Panc1 (cell line): ENCODE measurements around the gene SLC12A5. TPM values are rescaled to one million over a fixed set of nuclear protein-coding genes. Genes with fewer than 3 reads are reported as not detected.

Experiments used
- ATAC-seq: fragments of 200-7000 bp; cut with Tn5 transposase; 2 replicates; pipeline ENCODE4 v1.9.1; 2020; ENCODE audit warnings: mild to moderate bottlenecking, moderate library complexity
- BruUV-seq: library from RNA; stranded (reverse); fragments of 400-500 nt; replicated peaks from 2 replicates; lab custom pipeline; 2021; lab: Mats Ljungman, UMichigan
- CTCF ChIA-PET: fragments of 300-600 bp; sonication (Branson Sonifier 250); formaldehyde crosslinking; loops from one replicate; lab custom pipeline; 2022; ENCODE audit warnings: antibody characterized with exemption; lab: Charles Lee
- POLR2A ChIA-PET: fragments of 300-600 bp; sonication (Branson Sonifier 250); formaldehyde crosslinking; loops from one replicate; lab custom pipeline; 2022; ENCODE audit warnings: antibody characterized with exemption; lab: Charles Lee
- DNase-seq: peaks from one replicate; pipeline ENCODE4 v3.0.0-alpha.2; 2010; ENCODE audit warnings: low read depth, low spot score
- H3K27ac ChIP-seq: 2 replicates; pipeline ENCODE4 v1.5.1; 2011; ENCODE audit warnings: mild to moderate bottlenecking, low read length, inconsistent platforms
- H3K27me3 ChIP-seq: fragments of 200-500 bp; sonication (Bioruptor generic); 2 replicates; pipeline ENCODE4 v1.6.0; 2014; ENCODE audit warnings: low read length, inconsistent platforms; ENCODE audit not compliant: control insufficient read depth, insufficient read depth
- H3K36me3 ChIP-seq: fragments of 200-500 bp; sonication (Bioruptor generic); 2 replicates; pipeline ENCODE4 v1.5.1; 2014; ENCODE audit warnings: inconsistent platforms, mild to moderate bottlenecking, low read length, moderate library complexity; ENCODE audit not compliant: control insufficient read depth, insufficient read depth
- H3K4me1 ChIP-seq: 2 replicates; pipeline ENCODE4 v1.5.1; 2011; ENCODE audit warnings: inconsistent platforms, mild to moderate bottlenecking, low read length, moderate library complexity; ENCODE audit not compliant: control insufficient read depth, insufficient read depth
- H3K4me3 ChIP-seq, 2 experiments: 2 replicates each; pipeline ENCODE4 v1.5.1; 2011 to 2012; ENCODE audit warnings: low read depth in 2 of 2, low read length in 2 of 2, mild to moderate bottlenecking in 2 of 2, inconsistent platforms in 1 of 2, moderate library complexity in 1 of 2
- H3K9me3 ChIP-seq: fragments of 200-500 bp; sonication (Bioruptor generic); 2 replicates; pipeline ENCODE4 v1.5.1; 2014; ENCODE audit warnings: low read depth, mild to moderate bottlenecking, inconsistent platforms, low read length, moderate library complexity; ENCODE audit not compliant: control insufficient read depth, insufficient read depth
- POLR2AphosphoS5 ChIP-seq: IDR thresholded peaks from 2 replicates; pipeline ENCODE4 v1.6.1; 2012; ENCODE audit warnings: mild to moderate bottlenecking, low read depth, low read length, moderate library complexity
- SIN3A ChIP-seq: IDR thresholded peaks from 2 replicates; pipeline ENCODE4 v1.6.1; 2012; ENCODE audit warnings: low read depth, mild to moderate bottlenecking, low read length, moderate library complexity, borderline replicate concordance; ENCODE audit not compliant: insufficient read depth
- TCF7L2 ChIP-seq: IDR thresholded peaks from 2 replicates; pipeline ENCODE4 v1.6.1; 2011; ENCODE audit warnings: mild to moderate bottlenecking, low read depth, low read length, inconsistent platforms
- in situ Hi-C: cut with HindIII; loops from 2 replicates; pipeline ENCODE4 v1.10.0; 2016; ENCODE audit warnings: low sequenced_read_pairs, low pct_unique_long_range_greater_than_20kb
- intact Hi-C: fragments of 100-400 bp; cut with micrococcal nuclease; formaldehyde crosslinking; loops from one replicate; pipeline ENCODE4 v1.10.0; 2022; ENCODE audit not compliant: unreplicated experiment
- total RNA-seq: library from RNA; stranded (reverse); gene quantifications from one replicate; pipeline ENCODE4 v1.2.1, GENCODE V29; 2021; ENCODE audit not compliant: unreplicated experiment
- TF ChIP-seq, protein P1 (sequence below), 2 experiments: IDR thresholded peaks; 2 replicates each; pipeline ENCODE4 v1.6.1; 2011 to 2012; ENCODE audit warnings: low read depth in 2 of 2, control low read depth in 1 of 2, low read length in 1 of 2, mild to moderate bottlenecking in 1 of 2, moderate library complexity in 1 of 2; ENCODE audit not compliant: insufficient read depth in 1 of 2
- TF ChIP-seq, protein P2 (sequence below): fragments of 450-650 bp; IDR thresholded peaks from 2 replicates; pipeline ENCODE4 v1.5.1; 2017; ENCODE audit warnings: mild to moderate bottlenecking

Gene SLC12A5
- total RNA-seq, 1 experiment from 2014 or later, result 11.8 TPM

DNA sequence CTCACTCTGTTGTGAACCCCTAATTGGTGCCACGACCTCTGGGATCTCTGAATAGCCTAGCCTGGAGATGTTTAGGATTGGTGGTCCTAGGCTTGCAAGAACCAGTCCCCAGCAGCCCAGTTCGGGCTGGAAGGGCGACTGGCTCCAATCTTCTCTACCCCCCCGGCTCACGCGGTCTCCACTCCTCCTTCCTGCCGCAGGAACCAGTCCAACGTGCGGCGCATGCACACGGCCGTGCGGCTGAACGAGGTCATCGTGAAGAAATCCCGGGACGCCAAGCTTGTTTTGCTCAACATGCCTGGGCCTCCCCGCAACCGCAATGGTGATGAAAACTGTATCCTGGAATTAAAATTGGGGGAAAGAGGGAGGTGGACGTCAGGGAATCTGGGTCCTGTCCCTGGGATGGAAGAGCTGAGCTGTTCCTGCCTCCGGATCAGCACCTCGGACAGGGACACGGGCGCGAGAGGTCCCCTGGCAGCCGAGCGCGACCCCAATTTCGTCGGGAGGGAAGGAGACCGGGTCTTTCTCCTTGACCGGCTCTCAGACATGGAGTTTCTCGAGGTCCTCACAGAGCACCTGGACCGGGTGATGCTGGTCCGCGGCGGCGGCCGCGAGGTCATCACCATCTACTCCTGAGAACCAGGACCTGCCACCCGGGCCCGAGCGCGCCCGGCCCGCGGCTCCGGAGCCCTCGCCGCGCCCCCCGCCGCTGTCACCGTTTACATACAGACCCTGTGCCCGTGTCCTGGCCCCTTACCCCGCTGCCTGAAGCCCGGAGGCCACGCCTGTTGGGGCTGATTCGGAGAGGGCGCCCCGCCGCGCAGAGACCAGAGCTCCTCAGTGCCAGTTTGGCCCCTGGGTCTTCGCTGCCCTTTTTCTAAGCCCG, 28.2 kb downstream of the SLC12A5 start:
- ChIA-PET POLR2A (no interaction called here), CTCF (no interaction called here)
- Histone ChIP-seq H3K4me1 (no peaks in the 10 kb centered on the region), H3K9me3 (no peaks in the 10 kb centered on the region), H3K36me3 (0 out of 2 replicates have a peak, but pooled peaks cover 3% of the 10 kb centered on the region), H3K4me3 (no peak overlapping the region), H3K27ac (no peak overlapping the region), H3K27me3 (no peaks in the 10 kb centered on the region; the same call in 1 of the 2 replicates)
- ATAC-seq (no peak), DNase-seq (no peak)
- intact Hi-C loops (no loop called here), in situ Hi-C loops (no loop called here)
- TF ChIP-seq TCF7L2 (no peak), SIN3A (no peak)
- TF ChIP-seq, protein P1, sequence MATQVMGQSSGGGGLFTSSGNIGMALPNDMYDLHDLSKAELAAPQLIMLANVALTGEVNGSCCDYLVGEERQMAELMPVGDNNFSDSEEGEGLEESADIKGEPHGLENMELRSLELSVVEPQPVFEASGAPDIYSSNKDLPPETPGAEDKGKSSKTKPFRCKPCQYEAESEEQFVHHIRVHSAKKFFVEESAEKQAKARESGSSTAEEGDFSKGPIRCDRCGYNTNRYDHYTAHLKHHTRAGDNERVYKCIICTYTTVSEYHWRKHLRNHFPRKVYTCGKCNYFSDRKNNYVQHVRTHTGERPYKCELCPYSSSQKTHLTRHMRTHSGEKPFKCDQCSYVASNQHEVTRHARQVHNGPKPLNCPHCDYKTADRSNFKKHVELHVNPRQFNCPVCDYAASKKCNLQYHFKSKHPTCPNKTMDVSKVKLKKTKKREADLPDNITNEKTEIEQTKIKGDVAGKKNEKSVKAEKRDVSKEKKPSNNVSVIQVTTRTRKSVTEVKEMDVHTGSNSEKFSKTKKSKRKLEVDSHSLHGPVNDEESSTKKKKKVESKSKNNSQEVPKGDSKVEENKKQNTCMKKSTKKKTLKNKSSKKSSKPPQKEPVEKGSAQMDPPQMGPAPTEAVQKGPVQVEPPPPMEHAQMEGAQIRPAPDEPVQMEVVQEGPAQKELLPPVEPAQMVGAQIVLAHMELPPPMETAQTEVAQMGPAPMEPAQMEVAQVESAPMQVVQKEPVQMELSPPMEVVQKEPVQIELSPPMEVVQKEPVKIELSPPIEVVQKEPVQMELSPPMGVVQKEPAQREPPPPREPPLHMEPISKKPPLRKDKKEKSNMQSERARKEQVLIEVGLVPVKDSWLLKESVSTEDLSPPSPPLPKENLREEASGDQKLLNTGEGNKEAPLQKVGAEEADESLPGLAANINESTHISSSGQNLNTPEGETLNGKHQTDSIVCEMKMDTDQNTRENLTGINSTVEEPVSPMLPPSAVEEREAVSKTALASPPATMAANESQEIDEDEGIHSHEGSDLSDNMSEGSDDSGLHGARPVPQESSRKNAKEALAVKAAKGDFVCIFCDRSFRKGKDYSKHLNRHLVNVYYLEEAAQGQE (IDR thresholded peaks at IDR 0.05; ENCODE audit: insufficient read depth in 1 of 2, low read depth in 2 of 2, low read length in 1 of 2), result peak; percentile 92 to 96
- no TSS peak for BruUV-seq

DNA sequence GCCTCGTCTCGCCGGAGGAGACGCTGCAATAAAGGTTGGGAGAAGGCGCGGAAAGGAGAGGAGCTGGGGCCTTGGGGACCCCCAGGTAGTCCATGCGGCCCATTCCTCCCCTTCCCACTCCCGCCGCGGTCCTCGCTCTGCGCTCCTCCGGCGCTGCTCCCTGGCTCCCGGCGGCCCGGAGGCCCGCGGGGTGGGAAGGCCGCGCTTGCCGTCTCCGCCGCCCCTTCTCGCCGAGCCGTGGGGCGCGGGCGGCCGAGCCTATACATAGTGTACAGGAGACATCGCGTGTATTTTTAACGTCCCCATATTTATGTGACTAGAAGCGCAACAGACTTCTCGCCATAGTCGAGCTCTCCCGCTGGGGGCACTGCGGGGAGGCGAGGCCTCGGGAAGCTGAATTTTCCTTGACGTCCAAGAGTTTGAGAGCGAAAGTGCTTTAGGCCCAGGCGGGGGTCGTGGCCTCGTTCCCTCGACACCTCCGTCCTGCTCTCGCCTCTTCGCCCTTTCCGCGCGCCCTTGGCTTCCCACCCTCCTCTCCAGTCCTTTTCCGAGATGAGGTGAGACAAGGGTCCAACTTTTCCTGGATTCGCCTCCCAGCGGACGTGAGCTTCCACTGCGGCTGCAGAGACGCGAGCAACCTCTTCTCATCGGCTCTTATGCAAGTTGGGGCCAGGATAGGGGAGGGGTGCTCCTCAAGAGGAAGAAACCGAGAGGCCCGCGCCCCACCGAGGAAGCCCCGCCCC, 29.0 kb downstream of the SLC12A5 start:
- ATAC-seq, result 0 out of 2 replicates have a peak, but pooled peaks have one; percentile 8
- POLR2A ChIA-PET, result no interaction called here
- no peaks in the 10 kb centered on the region for H3K9me3 ChIP-seq
- no TSS peak for BruUV-seq
- H3K4me3 ChIP-seq, result no peak overlapping the region
- no peaks in the 10 kb centered on the region; the same call in 1 of the 2 replicates for H3K27me3 ChIP-seq
- H3K27ac ChIP-seq, result no peak overlapping the region
- in situ Hi-C loops, result no loop called here
- H3K36me3 ChIP-seq, result 0 out of 2 replicates have a peak, but pooled peaks cover 3% of the 10 kb centered on the region
- intact Hi-C loops, result no loop called here
- CTCF ChIA-PET, result interaction anchor here (0.9 kb wide), 1 partner anchor 35 kb away, joined by 5 read pairs; no protein-coding TSS in a partner anchor
- no peak for DNase-seq
- no peaks in the 10 kb centered on the region for H3K4me1 ChIP-seq
- TF ChIP-seq POLR2AphosphoS5 (no peak), TCF7L2 (no peak), SIN3A (no peak)
- TF ChIP-seq, protein P1 (IDR thresholded peaks at IDR 0.05; ENCODE audit: insufficient read depth in 1 of 2, low read depth in 2 of 2, low read length in 1 of 2), result no peak
- TF ChIP-seq, protein P2, sequence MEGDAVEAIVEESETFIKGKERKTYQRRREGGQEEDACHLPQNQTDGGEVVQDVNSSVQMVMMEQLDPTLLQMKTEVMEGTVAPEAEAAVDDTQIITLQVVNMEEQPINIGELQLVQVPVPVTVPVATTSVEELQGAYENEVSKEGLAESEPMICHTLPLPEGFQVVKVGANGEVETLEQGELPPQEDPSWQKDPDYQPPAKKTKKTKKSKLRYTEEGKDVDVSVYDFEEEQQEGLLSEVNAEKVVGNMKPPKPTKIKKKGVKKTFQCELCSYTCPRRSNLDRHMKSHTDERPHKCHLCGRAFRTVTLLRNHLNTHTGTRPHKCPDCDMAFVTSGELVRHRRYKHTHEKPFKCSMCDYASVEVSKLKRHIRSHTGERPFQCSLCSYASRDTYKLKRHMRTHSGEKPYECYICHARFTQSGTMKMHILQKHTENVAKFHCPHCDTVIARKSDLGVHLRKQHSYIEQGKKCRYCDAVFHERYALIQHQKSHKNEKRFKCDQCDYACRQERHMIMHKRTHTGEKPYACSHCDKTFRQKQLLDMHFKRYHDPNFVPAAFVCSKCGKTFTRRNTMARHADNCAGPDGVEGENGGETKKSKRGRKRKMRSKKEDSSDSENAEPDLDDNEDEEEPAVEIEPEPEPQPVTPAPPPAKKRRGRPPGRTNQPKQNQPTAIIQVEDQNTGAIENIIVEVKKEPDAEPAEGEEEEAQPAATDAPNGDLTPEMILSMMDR, result no peak
